ENCODE measurements around the gene TSNAXIP1.

The TSNAXIP1 gene

DNA sequence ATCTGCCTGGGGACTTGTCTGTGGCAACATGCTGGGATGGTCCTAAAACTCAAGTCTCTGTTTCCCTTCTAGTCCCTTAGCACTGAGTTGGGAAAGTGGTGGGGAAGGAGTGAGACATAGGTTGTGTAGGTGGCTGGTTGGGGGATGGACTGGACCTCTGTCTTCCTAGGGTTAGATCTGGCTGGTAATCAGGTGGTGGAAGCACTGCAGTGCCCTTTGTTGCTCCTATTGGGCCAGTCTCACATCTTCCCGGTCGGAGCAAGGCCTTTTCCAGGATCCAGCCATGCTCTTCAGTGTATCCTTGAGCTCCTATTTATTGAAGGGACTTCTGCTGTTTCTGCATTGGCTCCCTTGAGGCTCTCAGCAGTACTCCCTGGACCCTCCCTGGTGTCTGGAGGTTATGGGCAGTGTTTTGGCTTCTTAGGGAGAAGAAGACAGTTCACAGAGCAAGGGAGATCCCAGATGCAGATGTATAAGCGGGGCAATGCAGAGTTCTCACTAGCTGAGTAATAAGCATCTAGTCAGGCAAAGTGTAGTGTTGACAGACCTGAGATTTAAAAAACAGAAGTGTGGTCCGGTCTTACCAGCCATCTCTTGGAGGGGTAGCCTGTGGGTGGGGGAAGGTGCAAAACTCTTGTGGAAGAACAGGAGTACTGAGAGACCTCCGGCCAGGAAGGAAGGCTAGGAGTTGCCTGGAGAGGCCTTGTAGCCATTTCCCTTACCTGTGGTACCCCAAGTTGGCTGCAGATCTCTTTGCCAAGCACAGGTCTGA, 38.8 kb downstream of the TSNAXIP1 start:
- Mint-ChIP-seq H3K27ac (ENCODE audit: low read depth) (peak overlapping the region; percentile 80), H3K36me3 (ENCODE audit: insufficient read depth) (peaks cover 12% of the 10 kb centered on the region), H3K9me3 (no peaks in the 10 kb centered on the region), H3K4me3 (peak overlapping the region; percentile 82), H3K4me1 (peaks cover 36% of the 10 kb centered on the region), H3K27me3 (no peaks in the 10 kb centered on the region)
- ATAC-seq (replicated peaks; ENCODE audit: extremely low read depth, poor library complexity, severe bottlenecking), result no peak
- DNase-seq (ENCODE audit: low spot score in 2 of 2), result no peak

DNA sequence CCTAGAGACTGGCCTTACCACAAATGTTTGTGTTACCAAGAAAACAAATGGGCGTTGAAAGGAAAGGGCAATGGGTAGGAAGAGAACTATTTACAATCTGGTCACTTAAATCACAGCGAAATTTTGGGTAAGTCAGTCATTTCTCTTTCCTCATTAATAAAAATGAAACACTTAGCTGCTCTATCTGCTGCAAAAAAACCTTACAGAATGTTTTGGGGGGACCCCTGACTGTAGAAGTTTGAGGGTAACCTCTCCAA, 39.3 kb downstream of the TSNAXIP1 start:
- peaks cover 12% of the 10 kb centered on the region for H3K36me3 Mint-ChIP-seq (ENCODE audit: insufficient read depth)
- H3K27ac Mint-ChIP-seq (ENCODE audit: low read depth), result peak overlapping the region; percentile 80
- DNase-seq (ENCODE audit: low spot score in 2 of 2), result no peak
- H3K4me1 Mint-ChIP-seq, result peaks cover 36% of the 10 kb centered on the region
- H3K27me3 Mint-ChIP-seq, result no peaks in the 10 kb centered on the region
- H3K9me3 Mint-ChIP-seq, result no peaks in the 10 kb centered on the region
- H3K4me3 Mint-ChIP-seq, result peak overlapping the region; percentile 82
- ATAC-seq (replicated peaks; ENCODE audit: extremely low read depth, poor library complexity, severe bottlenecking), result no peak

DNA sequence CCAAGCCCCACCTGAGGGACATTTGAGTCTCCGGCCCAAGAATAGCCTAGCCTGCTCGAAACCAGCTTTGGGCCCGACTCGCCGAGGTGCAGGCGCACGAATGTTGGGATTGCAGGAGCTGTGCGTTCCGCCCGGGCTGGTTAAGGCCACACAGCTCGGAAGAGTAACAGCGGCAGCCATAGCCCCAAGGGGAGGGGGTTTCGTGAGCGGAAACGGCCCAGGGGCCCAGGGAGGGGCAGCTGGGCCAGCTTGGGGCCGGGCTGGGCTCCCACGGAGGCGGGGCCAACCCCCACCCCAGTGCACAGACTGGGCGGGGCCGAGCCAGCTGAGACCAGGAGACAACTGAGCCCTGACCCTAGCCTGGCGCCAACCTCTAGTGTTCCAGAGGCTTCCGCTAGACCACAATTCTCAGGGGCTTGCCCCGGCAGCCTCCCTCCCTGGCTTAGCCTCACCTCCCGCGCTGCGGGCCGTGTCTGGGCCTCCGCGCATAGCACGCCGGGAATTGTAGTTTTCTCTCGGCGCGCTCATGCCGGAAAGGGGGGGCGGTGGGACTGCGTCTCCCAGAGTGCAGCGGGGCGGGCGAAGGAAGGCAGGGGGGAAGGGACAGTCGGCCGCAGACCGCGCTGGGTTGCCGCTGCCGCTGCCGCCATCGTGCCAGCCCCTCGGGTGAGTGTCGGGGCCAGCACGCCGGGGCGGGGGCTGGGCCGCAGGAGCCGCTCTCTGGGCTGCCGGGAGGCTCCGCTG, 39.8 kb downstream of the TSNAXIP1 start, which contains the start of gene NUTF2:
NUTF2 (plus strand) TSS at position 614 of the 744 bp plus-strand sequence. CDS start 18,198 bp downstream, outside the sequence.
- Mint-ChIP-seq H3K27ac (ENCODE audit: low read depth) (peak within 1 kb of the TSS; percentile 80), H3K36me3 (ENCODE audit: insufficient read depth) (peaks cover 12% of the 10 kb centered on the region), H3K9me3 (no peaks in the 10 kb centered on the region), H3K4me3 (peak within 1 kb of the TSS; percentile 82), H3K27me3 (no peaks in the 10 kb centered on the region), H3K4me1 (peaks cover 36% of the 10 kb centered on the region)
- ATAC-seq (replicated peaks; ENCODE audit: extremely low read depth, poor library complexity, severe bottlenecking) (peak; percentile 66), DNase-seq (ENCODE audit: low spot score in 2 of 2) (peak; percentile 92 to 93)

- H3K27me3 Mint-ChIP-seq, result no peaks in the 10 kb centered on the region
- ATAC-seq (replicated peaks; ENCODE audit: extremely low read depth, poor library complexity, severe bottlenecking), result peak; percentile 53
- peak within 1 kb of the TSS; percentile 80 for H3K27ac Mint-ChIP-seq (ENCODE audit: low read depth)
- no peak for DNase-seq (ENCODE audit: low spot score in 2 of 2)
- peaks cover 9% of the 10 kb centered on the region for H3K36me3 Mint-ChIP-seq (ENCODE audit: insufficient read depth)
- peaks cover 36% of the 10 kb centered on the region for H3K4me1 Mint-ChIP-seq
- no peaks in the 10 kb centered on the region for H3K9me3 Mint-ChIP-seq
- peak within 1 kb of the TSS; percentile 82 for H3K4me3 Mint-ChIP-seq
These were observed 40.6 kb downstream of the TSNAXIP1 start, which contains the start of gene CENPT for GRCh38 chr16:67847064-67847861. CENPT (minus strand) TSS chr16:67847693; CDS start chr16:67833859, 13,834 bp downstream.

DNA sequence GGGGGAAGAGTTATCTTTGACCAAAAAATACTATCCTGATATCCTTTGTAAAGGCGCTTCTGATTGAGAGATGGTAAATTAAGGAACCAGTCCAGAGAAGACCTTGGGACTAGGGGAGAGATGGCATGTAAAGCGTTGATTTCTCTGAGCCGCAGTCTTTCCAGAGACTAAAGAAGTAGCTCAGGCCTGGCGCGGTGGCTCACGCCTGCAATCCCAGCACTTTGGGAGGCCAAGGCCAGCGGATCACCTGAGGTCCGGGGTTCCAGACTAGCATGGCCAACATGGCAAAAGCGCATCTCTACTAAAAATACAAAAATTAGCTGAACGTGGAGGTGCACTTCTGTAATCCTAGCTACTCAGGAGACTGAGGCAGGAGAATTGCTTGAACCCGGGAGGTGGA, 41.4 kb downstream of the TSNAXIP1 start:
- no peak for ATAC-seq (replicated peaks; ENCODE audit: extremely low read depth, poor library complexity, severe bottlenecking)
- Mint-ChIP-seq H3K36me3 (ENCODE audit: insufficient read depth) (peaks cover 3% of the 10 kb centered on the region), H3K4me1 (peaks cover 31% of the 10 kb centered on the region), H3K4me3 (peak overlapping the region; percentile 82), H3K27ac (ENCODE audit: low read depth) (no peak overlapping the region), H3K27me3 (no peaks in the 10 kb centered on the region), H3K9me3 (no peaks in the 10 kb centered on the region)
- no peak for DNase-seq (ENCODE audit: low spot score in 2 of 2)

DNA sequence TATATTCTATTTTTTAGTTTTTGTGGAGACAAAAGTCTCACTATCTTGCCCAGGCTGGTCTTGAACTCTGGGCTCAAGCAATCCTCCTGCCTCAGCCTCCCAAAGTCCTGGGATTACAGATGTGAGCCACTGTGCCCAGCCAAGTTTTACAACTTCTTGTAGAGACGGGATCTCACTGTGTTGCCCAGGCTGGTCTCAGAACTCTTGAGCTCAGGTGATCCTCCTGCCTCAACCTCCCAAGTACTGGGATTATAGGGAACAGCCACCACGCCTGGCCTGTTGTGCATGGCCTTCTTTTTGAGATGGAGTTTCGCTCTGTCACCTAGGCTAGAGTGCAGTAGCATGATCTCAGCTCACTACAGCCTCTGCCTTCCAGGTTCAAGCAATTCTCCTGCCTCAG, 47.0 kb downstream of the TSNAXIP1 start:
- Mint-ChIP-seq H3K36me3 (ENCODE audit: insufficient read depth) (peaks cover 3% of the 10 kb centered on the region), H3K4me3 (no peak overlapping the region), H3K4me1 (peaks cover 28% of the 10 kb centered on the region), H3K27ac (ENCODE audit: low read depth) (no peak overlapping the region), H3K27me3 (no peaks in the 10 kb centered on the region), H3K9me3 (no peaks in the 10 kb centered on the region)
- ATAC-seq (replicated peaks; ENCODE audit: extremely low read depth, poor library complexity, severe bottlenecking) (no peak), DNase-seq (ENCODE audit: low spot score in 2 of 2) (no peak)

DNA sequence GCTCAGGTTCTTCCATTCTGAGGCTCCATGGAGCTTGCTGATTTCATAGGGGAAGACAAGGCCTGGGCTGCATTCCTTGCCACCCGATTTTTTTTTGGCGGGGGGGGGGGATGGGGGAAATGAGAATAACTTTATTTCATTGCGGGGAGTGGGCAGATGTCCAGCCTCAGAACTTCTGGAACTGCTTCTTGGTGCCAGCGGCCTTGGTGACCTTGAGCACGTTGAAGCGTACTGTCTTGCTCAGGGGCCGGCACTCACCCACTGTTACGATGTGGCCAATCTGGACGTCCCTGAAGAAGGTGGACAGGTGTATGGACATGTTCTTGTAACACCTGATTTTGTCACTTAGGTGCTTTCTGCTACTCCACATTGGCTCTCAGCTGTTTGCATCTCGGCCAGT, 49.1 kb downstream of the TSNAXIP1 start:
- Mint-ChIP-seq H3K4me1 (peaks cover 33% of the 10 kb centered on the region), H3K4me3 (no peak overlapping the region), H3K9me3 (no peaks in the 10 kb centered on the region), H3K36me3 (ENCODE audit: insufficient read depth) (peaks cover 3% of the 10 kb centered on the region), H3K27me3 (no peaks in the 10 kb centered on the region), H3K27ac (ENCODE audit: low read depth) (no peak overlapping the region)
- ATAC-seq (replicated peaks; ENCODE audit: extremely low read depth, poor library complexity, severe bottlenecking) (no peak), DNase-seq (ENCODE audit: low spot score in 2 of 2) (no peak)

GRCh38 chr16:67856927-67857546, 50.3 kb downstream of the TSNAXIP1 start:
- H3K36me3 Mint-ChIP-seq (ENCODE audit: insufficient read depth), result peaks cover 8% of the 10 kb centered on the region
- H3K9me3 Mint-ChIP-seq, result no peaks in the 10 kb centered on the region
- peaks cover 33% of the 10 kb centered on the region for H3K4me1 Mint-ChIP-seq
- no peak for DNase-seq (ENCODE audit: low spot score in 2 of 2)
- no peaks in the 10 kb centered on the region for H3K27me3 Mint-ChIP-seq
- peak overlapping the region; percentile 66 for H3K27ac Mint-ChIP-seq (ENCODE audit: low read depth)
- no peak overlapping the region for H3K4me3 Mint-ChIP-seq
- no peak for ATAC-seq (replicated peaks; ENCODE audit: extremely low read depth, poor library complexity, severe bottlenecking)

DNA sequence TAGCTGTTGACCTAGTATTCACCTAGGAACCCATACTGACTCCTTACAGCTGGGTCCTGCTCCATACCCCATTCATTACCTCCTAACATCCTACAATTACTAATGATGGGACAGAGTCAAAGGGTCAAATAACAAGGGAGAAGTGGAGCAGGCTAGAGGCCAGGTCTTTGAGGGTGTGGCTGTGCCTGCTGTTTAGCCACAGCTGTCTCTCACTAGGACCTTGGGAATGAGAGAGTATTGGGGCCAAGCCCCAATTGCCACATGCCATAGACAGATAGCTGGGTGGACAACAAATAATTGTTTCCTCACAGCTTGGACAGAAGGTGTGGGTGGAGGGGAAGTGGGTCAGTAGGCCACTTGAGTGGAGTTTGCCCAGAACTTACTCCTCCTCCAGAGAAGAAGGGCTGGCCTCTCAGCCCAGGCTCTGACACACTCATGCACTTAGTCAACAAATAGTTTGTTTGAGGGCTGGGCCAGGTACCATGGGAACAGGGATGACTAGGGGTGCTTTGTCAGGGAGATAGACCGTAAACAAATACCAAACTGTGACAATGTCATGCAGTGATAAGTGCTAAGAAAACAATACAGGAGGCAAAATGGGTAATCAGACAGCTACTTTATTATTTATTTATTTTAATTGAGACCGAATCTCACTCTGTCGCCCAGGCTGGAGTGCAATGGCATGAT, 51.0 kb downstream of the TSNAXIP1 start:
- ATAC-seq (replicated peaks; ENCODE audit: extremely low read depth, poor library complexity, severe bottlenecking) (peak; percentile 83), DNase-seq (ENCODE audit: low spot score in 2 of 2) (peak in 1 of 2 donors; percentile 20)
- Mint-ChIP-seq H3K9me3 (no peaks in the 10 kb centered on the region), H3K27ac (ENCODE audit: low read depth) (peak overlapping the region; percentile 66), H3K4me3 (no peak overlapping the region), H3K27me3 (no peaks in the 10 kb centered on the region), H3K4me1 (peaks cover 33% of the 10 kb centered on the region), H3K36me3 (ENCODE audit: insufficient read depth) (peaks cover 8% of the 10 kb centered on the region)

GRCh38 chr16:67858500-67858899, 51.8 kb downstream of the TSNAXIP1 start:
- peak; percentile 45 for ATAC-seq (replicated peaks; ENCODE audit: extremely low read depth, poor library complexity, severe bottlenecking)
- H3K27me3 Mint-ChIP-seq, result no peaks in the 10 kb centered on the region

DNA sequence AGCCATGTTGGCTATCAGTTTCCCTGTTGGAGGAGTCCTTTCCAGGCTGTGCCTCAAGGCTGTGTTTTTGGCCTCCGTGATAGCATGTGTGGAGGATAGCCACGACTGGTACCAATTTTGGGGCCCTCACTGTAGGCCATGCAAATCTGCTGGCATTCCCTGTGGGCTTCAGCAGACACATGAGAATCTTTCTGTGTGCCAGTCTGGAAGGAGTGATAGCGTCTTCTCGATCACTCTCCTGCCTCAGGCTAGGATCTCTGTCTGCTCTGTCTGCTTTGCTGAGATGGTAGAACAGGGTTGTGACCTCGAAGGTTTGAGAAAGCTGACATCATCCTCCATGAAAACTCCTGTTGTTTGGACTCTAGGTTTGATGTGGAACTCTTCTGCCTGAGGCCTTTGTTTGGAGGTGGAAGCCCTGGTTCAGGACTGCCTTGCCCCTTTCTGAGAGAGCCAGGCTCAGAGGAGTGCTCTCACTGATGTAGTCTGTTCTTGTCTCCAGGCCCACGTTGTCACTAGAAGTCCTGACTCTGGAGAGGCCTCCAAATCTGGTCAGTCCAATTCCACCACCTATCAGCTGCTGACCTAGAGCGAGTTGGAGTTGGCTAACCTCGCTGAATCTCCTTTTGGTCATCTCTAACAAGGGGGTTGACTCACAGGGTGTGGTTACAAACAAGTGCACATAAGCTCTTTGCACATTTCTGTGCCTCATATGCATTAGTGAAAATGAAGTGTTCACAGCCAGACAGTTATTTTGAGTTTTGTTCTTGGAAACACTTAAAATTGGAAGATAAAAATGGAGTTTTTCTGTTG, 54.1 kb downstream of the TSNAXIP1 start:
- H3K27ac Mint-ChIP-seq (ENCODE audit: low read depth), result peak overlapping the region; percentile 50
- H3K4me3 Mint-ChIP-seq, result no peak overlapping the region
- no peaks in the 10 kb centered on the region for H3K27me3 Mint-ChIP-seq
- H3K36me3 Mint-ChIP-seq (ENCODE audit: insufficient read depth), result peaks cover 8% of the 10 kb centered on the region
- H3K9me3 Mint-ChIP-seq, result no peaks in the 10 kb centered on the region
- ATAC-seq (replicated peaks; ENCODE audit: extremely low read depth, poor library complexity, severe bottlenecking) (no peak), DNase-seq (ENCODE audit: low spot score in 2 of 2) (no peak)
- peaks cover 26% of the 10 kb centered on the region for H3K4me1 Mint-ChIP-seq

More at GRCh38 chr16:67858500-67858899, 51.8 kb downstream of the TSNAXIP1 start:
- peaks cover 8% of the 10 kb centered on the region for H3K36me3 Mint-ChIP-seq (ENCODE audit: insufficient read depth)
- H3K4me1 Mint-ChIP-seq, result peaks cover 33% of the 10 kb centered on the region
- H3K27ac Mint-ChIP-seq (ENCODE audit: low read depth), result peak overlapping the region; percentile 66
- no peak overlapping the region for H3K4me3 Mint-ChIP-seq
- no peaks in the 10 kb centered on the region for H3K9me3 Mint-ChIP-seq
- no peak for DNase-seq (ENCODE audit: low spot score in 2 of 2)
